Measurements from ENCODE around the gene NARS2.

NARS2 gene

GRCh38 chr11:78405805-78406204 lies 168.9 kb downstream of the NARS2 start:
- no peak for DNase-seq

DNA sequence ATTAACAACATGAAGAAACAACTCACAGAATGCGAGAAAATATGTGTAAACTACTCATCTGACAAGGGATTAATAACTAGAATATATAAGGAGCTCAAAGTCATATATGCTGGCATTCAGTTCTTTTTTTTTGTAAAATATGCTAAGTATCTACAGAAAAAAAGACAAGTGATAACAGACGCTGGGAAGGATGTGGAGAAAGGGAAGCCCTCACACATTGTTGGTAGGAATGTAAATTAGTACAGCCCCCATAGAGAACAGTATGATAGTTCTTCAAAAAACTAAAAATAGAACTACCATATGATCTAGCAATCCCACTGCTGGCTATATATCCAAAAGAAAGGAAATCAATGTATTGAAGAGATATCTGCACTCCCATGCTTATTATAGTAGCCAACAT lies 170.9 kb downstream of the NARS2 start:
- no peak for DNase-seq

DNA sequence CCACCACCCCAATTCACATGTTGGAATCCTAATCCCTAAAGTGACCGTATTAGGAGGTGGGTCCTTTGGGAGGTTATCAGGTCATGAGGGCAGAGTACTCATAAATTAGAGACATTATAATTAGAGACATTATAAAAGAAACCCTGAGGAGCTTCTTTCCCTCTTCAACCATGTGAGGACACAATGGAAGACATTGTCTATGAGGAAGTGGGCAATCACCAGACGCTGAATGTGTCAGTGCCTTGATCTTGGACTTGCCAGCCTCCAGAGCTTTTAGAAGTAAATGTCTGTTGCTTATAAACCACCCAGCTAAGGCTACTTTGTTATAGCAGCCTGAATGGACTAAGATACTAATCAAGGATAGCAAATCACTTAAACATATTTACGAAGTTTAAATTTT lies 171.8 kb downstream of the NARS2 start:
- no peak for DNase-seq

DNA sequence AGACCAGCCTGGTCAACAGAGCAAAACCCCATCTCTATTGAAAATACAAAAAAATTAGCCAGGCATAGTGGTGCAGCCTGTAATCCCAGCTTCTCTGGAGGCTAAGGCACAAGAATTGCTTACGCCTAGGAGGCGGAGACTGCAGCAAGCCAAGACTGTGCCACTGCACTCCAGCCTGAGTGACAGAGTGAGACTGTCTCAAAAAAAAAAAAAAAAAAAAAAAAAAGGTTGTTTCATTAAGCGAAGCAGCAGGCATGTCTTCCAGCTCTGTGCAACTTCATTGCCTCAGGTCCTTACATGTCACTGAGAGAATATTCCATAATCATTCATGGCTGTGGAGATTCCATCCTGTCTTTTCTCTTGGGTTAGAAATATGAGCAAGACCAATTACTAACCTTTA lies 174.0 kb downstream of the NARS2 start:
- DNase-seq: no peak

GRCh38 chr11:78400116-78400515 lies 174.5 kb downstream of the NARS2 start:
- DNase-seq: no peak

- no peak for DNase-seq
These were observed 175.5 kb downstream of the NARS2 start for GRCh38 chr11:78399136-78399535.

- DNase-seq: no peak
These were observed 175.9 kb downstream of the NARS2 start for GRCh38 chr11:78398715-78399114.

DNA sequence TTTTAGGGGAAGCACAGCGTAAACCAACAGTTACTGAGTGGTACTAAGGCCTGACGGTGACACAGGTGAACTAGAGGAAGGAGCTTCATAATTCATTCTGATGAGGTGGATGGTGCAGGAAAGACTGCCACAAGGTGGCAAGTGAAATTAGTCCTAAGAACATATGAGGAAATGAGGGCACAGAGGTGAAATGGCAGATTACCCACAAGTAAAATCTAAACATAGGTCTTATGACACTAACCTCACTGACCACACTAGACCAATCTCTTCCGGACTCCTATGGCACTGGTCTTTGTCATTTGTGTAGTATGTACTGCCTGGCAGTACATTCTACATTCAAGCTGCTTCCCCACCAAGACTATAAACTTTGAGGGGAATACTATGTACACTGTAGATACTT lies 177.3 kb downstream of the NARS2 start:
- DNase-seq: no peak

GRCh38 chr11:78395597-78395996 lies 179.1 kb downstream of the NARS2 start:
- no peak for DNase-seq

GRCh38 chr11:78392854-78393253 lies 181.8 kb downstream of the NARS2 start:
- DNase-seq: no peak

GRCh38 chr11:78391424-78391823 lies 183.2 kb downstream of the NARS2 start:
- DNase-seq: no peak

DNA sequence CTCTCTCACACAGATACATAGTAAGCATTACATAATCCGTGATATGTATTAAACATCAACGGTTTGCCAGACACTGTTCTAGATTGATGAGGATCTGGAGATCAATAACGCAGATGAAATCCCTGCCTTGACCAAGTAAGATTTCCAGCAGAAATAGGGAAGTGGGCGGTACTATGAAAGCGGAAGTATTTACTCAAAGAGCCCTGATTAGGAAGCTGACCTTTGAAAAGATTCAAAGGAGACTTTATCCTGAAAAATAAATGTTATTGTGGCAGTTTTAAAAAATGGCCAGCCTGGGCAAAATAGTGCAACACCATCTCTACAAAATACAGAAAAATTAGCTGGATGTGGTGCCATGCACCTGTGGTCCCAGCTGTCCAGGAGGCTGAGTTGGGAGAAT lies 183.9 kb downstream of the NARS2 start:
- no peak for DNase-seq

DNA sequence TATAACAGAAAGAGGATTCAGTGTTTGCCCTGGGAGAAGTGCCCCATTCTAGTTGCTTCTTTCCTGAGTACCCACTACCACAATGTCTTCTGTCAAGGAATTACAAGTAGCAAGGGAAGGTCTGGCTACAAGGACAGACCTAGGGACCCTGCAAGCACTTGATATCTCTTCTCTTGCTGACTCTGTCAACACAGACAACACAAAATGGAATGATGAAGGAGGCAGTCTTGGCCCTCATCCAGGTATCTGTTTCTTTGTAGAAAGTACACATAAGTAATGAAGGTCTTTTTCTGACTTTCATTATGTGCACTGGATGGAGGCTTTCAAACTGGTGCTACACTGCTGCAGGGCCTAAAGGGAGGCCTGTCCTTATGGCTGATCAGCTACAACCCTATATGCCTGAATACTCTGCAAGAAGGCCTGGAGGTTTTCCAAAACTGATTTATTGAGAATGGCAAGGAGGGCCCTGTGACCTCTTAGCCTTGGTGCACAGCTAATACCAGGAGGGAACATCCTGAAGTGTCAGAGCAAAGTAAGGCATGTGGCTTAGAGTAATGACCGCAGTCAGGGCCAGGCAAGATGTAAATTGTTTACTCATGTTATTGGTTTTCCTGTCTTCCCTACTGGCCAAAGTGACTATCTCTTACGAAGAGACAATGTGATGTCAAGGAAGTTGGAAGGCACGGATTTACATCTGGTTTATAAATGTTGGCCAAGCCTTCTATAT lies 188.3 kb downstream of the NARS2 start:
- DNase-seq: no peak

Measured in NCI-H1436 treated with DMSO at 0.1 percent for 48 hours (cell line).